Measurements from ENCODE around the gene ZNF423.

Gene ZNF423

GRCh38 chr16:49483651-49484450 lies 372.1 kb downstream of the ZNF423 start:
- DNase-seq = no peak

GRCh38 chr16:49483251-49483650 lies 372.7 kb downstream of the ZNF423 start:
- no peak for DNase-seq

GRCh38 chr16:49482690-49483089 lies 373.2 kb downstream of the ZNF423 start:
- DNase-seq = no peak

- DNase-seq = no peak
Measured at GRCh38 chr16:49478616-49479015, 377.3 kb downstream of the ZNF423 start.

- no peak for DNase-seq
Measured at GRCh38 chr16:49478107-49478506, 377.8 kb downstream of the ZNF423 start.

GRCh38 chr16:49477250-49477895 lies 378.5 kb downstream of the ZNF423 start:
- DNase-seq = no peak

GRCh38 chr16:49474741-49475140 lies 381.2 kb downstream of the ZNF423 start:
- DNase-seq = no peak

- no peak for DNase-seq
Measured at GRCh38 chr16:49473773-49474172, 382.1 kb downstream of the ZNF423 start.

GRCh38 chr16:49473131-49473530 lies 382.8 kb downstream of the ZNF423 start:
- DNase-seq = no peak

- DNase-seq = no peak
Measured at GRCh38 chr16:49472598-49472997, 383.3 kb downstream of the ZNF423 start.

- DNase-seq = no peak
Measured at GRCh38 chr16:49471038-49471727, 384.7 kb downstream of the ZNF423 start.

- no peak for DNase-seq
Measured at GRCh38 chr16:49470513-49470991, 385.4 kb downstream of the ZNF423 start.

- no peak for DNase-seq
Measured at GRCh38 chr16:49469930-49470451, 385.9 kb downstream of the ZNF423 start.

- DNase-seq = no peak
Measured at GRCh38 chr16:49469311-49469670, 386.6 kb downstream of the ZNF423 start.

GRCh38 chr16:49468611-49469310 lies 387.2 kb downstream of the ZNF423 start:
- no peak for DNase-seq

- no peak for DNase-seq
Measured at GRCh38 chr16:49467540-49468372, 388.2 kb downstream of the ZNF423 start.

GRCh38 chr16:49466881-49467280 lies 389.0 kb downstream of the ZNF423 start:
- no peak for DNase-seq

- no peak for DNase-seq
Measured at GRCh38 chr16:49466529-49466831, 389.4 kb downstream of the ZNF423 start.

- DNase-seq = no peak
Measured at GRCh38 chr16:49465661-49466528, 390.0 kb downstream of the ZNF423 start.

GRCh38 chr16:49464877-49465504 lies 390.9 kb downstream of the ZNF423 start:
- DNase-seq = peak; percentile 8

GRCh38 chr16:49464093-49464492 lies 391.8 kb downstream of the ZNF423 start:
- DNase-seq = no peak
